ENCODE data around the gene FEZF1.

The FEZF1 gene

DNA sequence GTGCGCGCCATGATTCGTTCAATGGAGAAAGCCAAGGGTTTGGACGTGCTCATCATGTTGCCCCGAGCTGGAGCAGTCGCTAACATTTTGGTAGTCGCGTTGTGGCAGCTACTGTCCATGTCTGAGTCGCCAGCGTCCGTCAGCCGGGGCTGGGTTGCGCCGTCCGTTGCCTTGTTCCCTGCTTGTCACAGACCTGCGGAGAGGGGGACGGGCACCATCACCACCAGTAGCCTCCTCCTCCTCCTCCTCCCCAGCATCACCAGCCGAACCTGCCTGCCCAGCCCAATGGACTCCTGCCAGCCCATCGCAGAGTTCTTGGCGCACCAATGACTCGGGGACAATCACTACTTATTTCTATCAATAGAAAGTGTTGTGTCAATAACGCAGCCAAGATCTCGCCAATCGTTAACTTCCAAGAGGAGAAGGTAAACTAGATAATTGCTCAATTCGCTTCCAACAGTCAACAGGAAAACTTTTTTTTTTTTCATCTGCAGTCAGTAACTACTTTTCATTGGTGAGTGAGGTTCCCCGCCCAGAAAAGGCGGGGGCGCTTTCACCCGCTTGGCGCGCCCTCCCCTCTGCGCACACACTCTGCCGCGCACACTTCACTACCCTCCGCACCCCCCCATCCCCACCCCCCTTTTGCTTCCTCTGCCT lies at the start of gene FEZF1:
TSS of gene FEZF1 (minus strand) at position 432 of the 657 bp plus-strand sequence. CDS start at position 119, 313 bp downstream.
- no peak for DNase-seq

- DNase-seq = no peak
Measured at GRCh38 chr7:122352454-122352853, 47.9 kb upstream of the FEZF1 start.

- DNase-seq = no peak
Measured at GRCh38 chr7:122350701-122351100, 46.2 kb upstream of the FEZF1 start.

- no peak for DNase-seq
Measured at GRCh38 chr7:122344303-122344620, 39.7 kb upstream of the FEZF1 start.

DNA sequence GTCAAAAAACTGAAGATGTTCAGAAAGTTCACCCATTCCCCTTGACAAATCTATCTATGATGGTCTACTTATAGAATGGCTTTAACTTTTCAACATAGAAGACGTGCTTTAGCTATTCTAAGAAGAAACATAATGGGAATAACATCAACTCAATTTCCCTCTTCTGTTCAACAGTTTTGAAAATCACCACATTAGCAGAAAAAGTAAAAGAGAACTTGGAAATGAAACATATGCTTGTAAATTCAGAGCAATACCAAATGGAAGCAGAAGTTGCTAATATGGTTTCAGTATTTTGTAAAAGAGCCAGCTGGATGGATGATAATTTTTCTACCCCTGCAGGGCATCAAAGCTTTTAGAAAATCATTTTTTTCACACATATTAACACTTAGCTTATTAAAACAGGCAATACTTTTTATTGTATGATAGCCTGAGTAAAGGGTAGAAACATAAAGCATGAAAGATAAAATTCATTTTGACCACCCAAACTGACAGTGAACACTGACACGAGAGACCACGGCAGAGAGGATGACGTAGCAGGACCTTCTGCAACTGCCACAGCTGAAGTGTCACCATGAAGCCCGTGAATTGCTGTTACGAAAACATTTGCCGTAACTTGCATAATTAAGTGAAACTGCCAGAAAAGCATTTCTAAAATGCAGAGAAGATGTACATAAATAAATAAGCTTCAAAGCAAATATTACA lies 39.2 kb upstream of the FEZF1 start:
- no peak for DNase-seq

DNA sequence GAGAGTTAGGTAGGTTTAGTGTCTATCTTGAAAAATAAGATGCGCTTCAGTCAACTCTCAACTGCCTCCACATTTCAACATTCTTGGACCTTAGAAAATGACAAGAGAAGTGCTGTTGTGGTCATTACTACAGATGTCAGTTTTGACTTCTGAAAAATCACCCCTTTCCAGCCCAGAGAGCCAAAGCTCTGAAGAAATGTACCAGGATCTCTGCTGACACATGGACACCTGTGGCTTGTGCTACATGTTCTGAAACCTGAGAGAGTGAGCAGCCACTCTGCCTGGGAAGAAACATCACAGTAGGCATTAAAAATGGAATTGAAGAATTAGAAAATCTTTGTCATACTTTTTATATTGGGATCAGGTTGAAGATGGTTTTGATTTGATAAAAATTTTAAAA lies 35.9 kb upstream of the FEZF1 start:
- no peak for DNase-seq

- no peak for DNase-seq
Measured at GRCh38 chr7:122339145-122339904, 34.8 kb upstream of the FEZF1 start.

GRCh38 chr7:122337011-122337410 lies 32.5 kb upstream of the FEZF1 start:
- no peak for DNase-seq

- no peak for DNase-seq
Measured at GRCh38 chr7:122329145-122329802, 24.7 kb upstream of the FEZF1 start.

DNA sequence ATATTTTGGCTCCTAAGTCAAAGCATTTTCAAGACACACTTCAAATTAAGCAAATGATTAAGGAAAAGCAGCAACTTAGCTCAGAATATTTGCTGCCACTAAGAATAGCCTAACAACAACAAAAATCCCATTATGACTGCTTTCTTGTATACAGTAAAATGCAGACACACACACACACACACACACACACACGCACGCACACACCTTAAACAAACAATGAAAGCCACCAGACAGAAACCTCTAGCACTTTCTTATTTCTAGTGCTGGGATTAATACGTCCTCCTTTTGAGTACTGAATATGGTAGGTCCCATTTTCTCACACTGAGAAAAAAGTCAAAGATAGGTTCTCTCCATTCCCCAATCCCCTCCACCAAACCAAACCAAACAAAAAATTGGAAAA lies 23.4 kb upstream of the FEZF1 start:
- DNase-seq = no peak

GRCh38 chr7:122316467-122317388 lies 12.2 kb upstream of the FEZF1 start:
- no peak for DNase-seq

- no peak for DNase-seq
Measured at GRCh38 chr7:122315507-122316466, 11.2 kb upstream of the FEZF1 start.

DNA sequence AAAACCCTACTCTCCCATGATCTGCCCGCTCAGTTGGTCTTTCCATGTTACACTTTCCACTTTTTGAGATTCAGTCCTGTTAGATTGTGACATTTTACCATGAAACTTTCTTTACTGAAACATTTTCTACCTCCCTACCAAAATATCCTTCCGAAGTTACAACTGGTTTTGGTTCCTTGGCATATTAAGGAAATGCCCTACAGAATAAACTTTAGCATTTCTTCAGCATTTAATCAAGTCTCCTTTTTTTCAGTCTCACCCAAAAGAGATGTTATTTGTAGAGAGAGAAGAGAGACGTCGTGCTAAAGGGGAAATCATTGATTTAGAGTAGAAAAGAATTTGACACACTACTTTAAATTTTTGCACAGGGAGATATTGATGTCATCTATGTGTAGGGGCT lies 9.7 kb upstream of the FEZF1 start:
- no peak for DNase-seq

GRCh38 chr7:122312789-122313188 lies 8.2 kb upstream of the FEZF1 start:
- no peak for DNase-seq

DNA sequence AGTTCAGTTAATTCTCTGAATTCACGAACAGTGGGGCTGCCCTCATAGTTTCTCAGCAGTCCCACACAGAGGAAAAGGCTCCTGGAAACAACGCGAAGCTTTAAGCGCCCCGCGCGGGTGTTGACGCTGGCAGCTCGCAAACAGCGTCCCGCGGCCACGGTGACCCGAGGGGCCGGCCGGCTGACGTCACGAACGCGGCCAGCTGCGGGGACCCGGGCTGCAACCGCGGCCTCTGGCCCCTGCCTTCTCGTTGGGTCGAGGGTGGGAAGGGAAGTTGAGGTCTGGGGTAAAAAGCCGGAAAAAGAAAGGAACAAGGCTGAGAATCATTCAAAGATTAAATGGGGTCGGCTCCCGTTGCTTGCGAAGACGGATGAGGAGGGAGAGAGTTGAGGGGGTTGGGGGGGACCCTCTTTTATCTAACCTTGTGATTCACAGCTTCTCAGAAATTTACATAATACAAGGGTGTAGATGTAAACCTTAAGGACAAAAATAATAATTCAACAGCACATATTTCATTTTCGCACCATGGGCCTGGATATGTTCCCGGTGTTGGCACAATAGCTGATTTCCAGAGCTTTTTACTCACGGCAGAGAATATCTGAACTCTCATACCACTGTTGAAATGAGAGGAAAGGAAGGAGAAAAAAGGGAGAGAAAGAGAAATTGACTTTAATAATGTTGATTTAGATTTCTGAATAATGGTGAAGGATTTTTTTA lies 7.3 kb upstream of the FEZF1 start:
- no peak for DNase-seq

GRCh38 chr7:122311050-122311700 lies 6.6 kb upstream of the FEZF1 start:
- no peak for DNase-seq

DNA sequence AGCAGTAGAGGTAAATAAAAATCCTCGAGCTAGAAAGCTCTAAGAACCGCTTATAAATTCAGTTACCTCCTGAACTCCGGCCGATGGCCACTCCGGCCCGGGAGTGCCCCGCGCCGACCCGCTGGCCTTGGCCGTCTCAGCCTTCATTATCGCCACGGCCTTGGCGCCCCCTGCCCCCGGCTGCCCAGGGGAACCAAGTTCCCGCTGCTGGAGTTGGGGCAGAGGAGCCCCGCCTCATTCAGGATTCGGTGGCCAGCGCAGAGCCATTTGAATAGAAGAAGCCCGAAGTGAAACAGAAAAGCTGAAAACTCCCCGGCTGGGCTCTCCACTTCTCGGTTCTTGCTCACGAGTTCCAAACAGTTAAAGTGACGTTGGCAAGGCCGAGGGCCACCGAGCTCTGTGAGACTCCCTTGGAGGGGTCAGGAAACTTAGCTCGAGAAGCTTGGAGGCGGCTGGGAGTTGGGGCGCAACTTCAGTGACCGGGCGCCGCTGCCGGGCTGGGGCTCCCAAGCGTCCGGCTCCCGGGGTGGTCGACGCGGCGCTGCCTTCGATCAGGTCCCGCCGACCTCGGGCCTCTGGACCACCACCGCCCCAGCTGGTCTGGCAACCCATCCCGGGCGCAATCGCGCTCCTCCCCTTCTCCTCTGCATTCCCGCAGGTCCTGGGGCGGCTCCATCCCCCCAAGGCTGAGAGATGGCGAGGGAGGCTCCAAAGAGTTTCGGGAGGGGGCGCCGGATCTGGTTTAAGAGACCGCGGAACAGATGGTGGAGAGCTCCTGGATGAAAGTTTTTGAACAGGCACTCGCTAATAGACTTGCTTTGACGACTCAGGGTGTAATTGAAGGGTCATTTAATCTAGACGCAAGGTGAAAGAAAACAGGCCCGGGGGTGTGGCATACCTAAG lies 5.8 kb upstream of the FEZF1 start:
- DNase-seq = no peak

GRCh38 chr7:122309421-122309820 lies 4.9 kb upstream of the FEZF1 start:
- no peak for DNase-seq

DNA sequence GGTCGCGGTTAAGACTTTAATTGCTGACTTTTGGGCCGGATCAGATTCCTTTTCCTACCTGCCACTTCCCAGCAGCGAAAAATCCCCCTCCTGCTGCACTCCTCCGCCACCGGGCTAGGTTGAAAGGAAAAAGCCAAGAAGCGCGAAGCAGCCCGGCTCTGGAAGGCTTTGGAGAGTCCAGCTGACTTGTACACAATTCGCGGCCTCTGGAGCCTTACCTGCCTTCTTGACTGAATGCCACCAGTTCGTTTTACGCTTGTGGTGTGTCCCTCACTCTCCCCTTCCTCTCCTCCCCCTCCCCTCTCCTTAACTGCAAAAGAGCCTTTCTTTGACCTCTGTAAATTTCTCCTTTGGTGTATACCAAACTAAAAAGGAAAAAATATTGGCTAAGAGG lies 2.7 kb upstream of the FEZF1 start:
- DNase-seq = no peak

All from activated CD4-positive, alpha-beta T cell treated with anti-CD3 and anti-CD28 coated beads for 48 hours (primary cell).